Hepatocyte (in vitro differentiated cells): ENCODE results near the gene SLX1A. TPM values are rescaled to one million over a fixed set of nuclear protein-coding genes. Genes with fewer than 3 reads are reported as not detected.
"Not testable (repeated sequence)": the region's sequence is repeated elsewhere in the genome, so short reads cannot be mapped to it uniquely, and the experiment has no call there.

ENCODE experiments used
- DNase-seq: peaks from one replicate; pipeline ENCODE4 v3.0.0-alpha.2; 2016; ENCODE audit warnings: low spot score
- H2AFZ ChIP-seq: fragments of 200-600 bp; sonication (generic); 2 replicates; pipeline ENCODE4 v1.6.0; 2016; ENCODE audit warnings: antibody characterized with exemption, mild to moderate bottlenecking
- H3K27ac ChIP-seq: fragments of 200-600 bp; sonication (generic); 2 replicates; pipeline ENCODE4 v1.5.1; 2016; ENCODE audit warnings: mild to moderate bottlenecking
- H3K27me3 ChIP-seq: fragments of 200-600 bp; sonication (generic); 2 replicates; pipeline ENCODE4 v1.6.1; 2016
- H3K36me3 ChIP-seq: fragments of 200-600 bp; sonication (generic); replicated peaks from 2 replicates; pipeline ENCODE4 v1.5.1; 2016; ENCODE audit warnings: low read depth; ENCODE audit not compliant: insufficient read depth
- H3K4me1 ChIP-seq: fragments of 200-600 bp; sonication (generic); 2 replicates; pipeline ENCODE4 v1.5.1; 2016; ENCODE audit warnings: mild to moderate bottlenecking, moderate library complexity; ENCODE audit not compliant: insufficient read depth
- H3K4me2 ChIP-seq: fragments of 200-600 bp; sonication (generic); 2 replicates; pipeline ENCODE4 v1.6.0; 2016
- H3K4me3 ChIP-seq: fragments of 200-600 bp; sonication (generic); 2 replicates; pipeline ENCODE4 v1.5.1; 2016; ENCODE audit warnings: mild to moderate bottlenecking
- H3K79me2 ChIP-seq: fragments of 200-600 bp; sonication (generic); 2 replicates; pipeline ENCODE4 v1.6.0; 2017; ENCODE audit warnings: mild to moderate bottlenecking
- H3K9me2 ChIP-seq: fragments of 200-600 bp; sonication (generic); replicated peaks from 2 replicates; pipeline ENCODE4 v1.6.0; 2017; ENCODE audit warnings: mild to moderate bottlenecking; ENCODE audit not compliant: insufficient read depth
- H3K9me3 ChIP-seq: fragments of 200-600 bp; sonication (generic); 2 replicates; pipeline ENCODE4 v1.5.1; 2016; ENCODE audit warnings: low read depth, mild to moderate bottlenecking
- H4K20me1 ChIP-seq: fragments of 200-600 bp; sonication (generic); 2 replicates; pipeline ENCODE4 v1.6.0; 2016; ENCODE audit warnings: mild to moderate bottlenecking; ENCODE audit not compliant: insufficient read depth, poor library complexity, severe bottlenecking
- EZH2 ChIP-seq: fragments of 200-600 bp; sonication (generic); IDR thresholded peaks from 2 replicates; pipeline ENCODE4 v1.6.1; 2016; ENCODE audit warnings: antibody characterized with exemption, mild to moderate bottlenecking, borderline replicate concordance
- EZH2phosphoT487 ChIP-seq: fragments of 200-600 bp; sonication (generic); IDR thresholded peaks from one replicate; pipeline ENCODE4 v1.6.1; 2018; ENCODE audit warnings: antibody characterized with exemption, mild to moderate bottlenecking, low read depth, moderate library complexity; ENCODE audit not compliant: unreplicated experiment, severe bottlenecking
- WGBS: methylation state at CpG from one replicate; pipeline ENCODE4 v1.1.6; 2016; ENCODE audit warnings: low lambda C conversion rate; ENCODE audit errors: missing lambda C conversion rate; 5-methylcytosine and 5-hydroxymethylcytosine counted together
- polyA plus RNA-seq: library from polyadenylated mRNA; unstranded; fragments of >200 nt; fragmentation: Nextera tagmentation; extraction: Ambion mirVana; gene quantifications from 2 replicates; pipeline ENCODE4 v1.2.1, GENCODE V29; 2016
- total RNA-seq: library from RNA; depleted of rRNA; stranded (reverse); fragments of >200 nt; gene quantifications from 2 replicates; pipeline ENCODE4 v1.2.3, GENCODE V29; 2014
- TF ChIP-seq, protein P1 (sequence below): fragments of 200-600 bp; sonication (generic); IDR thresholded peaks from 2 replicates; pipeline ENCODE4 v1.5.1; 2016; ENCODE audit warnings: antibody characterized with exemption, mild to moderate bottlenecking; ENCODE audit not compliant: poor library complexity

The SLX1A gene
- total and polyA plus RNA-seq, 2 experiments from 2014 or later = 25.1 to 111 TPM

DNA sequence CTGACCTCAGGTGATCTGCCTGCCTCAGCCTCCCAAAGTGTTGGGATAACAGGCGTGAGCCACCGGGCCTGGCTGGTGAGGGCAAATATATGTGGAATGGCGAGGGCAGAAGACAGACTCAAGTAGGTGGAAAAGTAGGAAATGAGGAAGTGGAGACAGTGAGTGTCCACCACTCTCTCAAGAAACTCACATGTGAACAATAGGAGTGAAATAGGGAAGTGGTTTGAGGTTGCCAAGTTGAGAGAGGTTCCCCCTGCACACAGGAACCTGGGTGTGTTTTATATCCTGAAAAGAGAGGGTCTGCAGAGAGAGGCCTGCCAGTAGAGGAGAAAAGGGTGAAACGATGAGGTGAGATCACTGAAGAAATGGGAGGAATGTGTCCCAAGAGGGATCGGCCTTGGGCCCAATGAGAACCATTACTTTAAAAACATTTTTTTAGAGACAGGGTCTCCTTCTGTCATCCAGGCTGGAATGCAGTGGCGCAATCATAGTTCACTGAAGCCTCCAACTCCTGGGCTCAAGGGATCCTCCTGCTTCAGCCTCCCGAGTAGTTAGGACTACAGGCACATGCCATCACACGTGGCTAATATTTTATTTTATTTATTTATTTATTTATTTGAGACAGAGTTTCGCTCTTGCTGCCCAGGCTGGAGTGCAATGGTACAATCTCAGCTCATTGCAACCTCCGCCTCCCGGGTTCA is 27.3 kb upstream of the SLX1A start:
- H3K4me3 ChIP-seq = no peak overlapping the region
- H3K9me3 ChIP-seq = no peaks in the 10 kb centered on the region
- H3K27ac ChIP-seq = no peak overlapping the region
- H3K79me2 ChIP-seq = no peaks in the 10 kb centered on the region
- no peaks in the 10 kb centered on the region for H4K20me1 ChIP-seq
- no peak for DNase-seq
- no peak overlapping the region for H3K4me2 ChIP-seq
- WGBS = 89% methylated on average over 11 of the region's 11 CpGs
- TF ChIP-seq, protein P1, sequence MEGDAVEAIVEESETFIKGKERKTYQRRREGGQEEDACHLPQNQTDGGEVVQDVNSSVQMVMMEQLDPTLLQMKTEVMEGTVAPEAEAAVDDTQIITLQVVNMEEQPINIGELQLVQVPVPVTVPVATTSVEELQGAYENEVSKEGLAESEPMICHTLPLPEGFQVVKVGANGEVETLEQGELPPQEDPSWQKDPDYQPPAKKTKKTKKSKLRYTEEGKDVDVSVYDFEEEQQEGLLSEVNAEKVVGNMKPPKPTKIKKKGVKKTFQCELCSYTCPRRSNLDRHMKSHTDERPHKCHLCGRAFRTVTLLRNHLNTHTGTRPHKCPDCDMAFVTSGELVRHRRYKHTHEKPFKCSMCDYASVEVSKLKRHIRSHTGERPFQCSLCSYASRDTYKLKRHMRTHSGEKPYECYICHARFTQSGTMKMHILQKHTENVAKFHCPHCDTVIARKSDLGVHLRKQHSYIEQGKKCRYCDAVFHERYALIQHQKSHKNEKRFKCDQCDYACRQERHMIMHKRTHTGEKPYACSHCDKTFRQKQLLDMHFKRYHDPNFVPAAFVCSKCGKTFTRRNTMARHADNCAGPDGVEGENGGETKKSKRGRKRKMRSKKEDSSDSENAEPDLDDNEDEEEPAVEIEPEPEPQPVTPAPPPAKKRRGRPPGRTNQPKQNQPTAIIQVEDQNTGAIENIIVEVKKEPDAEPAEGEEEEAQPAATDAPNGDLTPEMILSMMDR = no peak
- no peak for TF ChIP-seq EZH2phosphoT487
- no peak for TF ChIP-seq EZH2
- H3K27me3 ChIP-seq = no peaks in the 10 kb centered on the region
- H3K4me1 ChIP-seq = no peaks in the 10 kb centered on the region
- no peak overlapping the region for H2AFZ ChIP-seq
- no peaks in the 10 kb centered on the region for H3K9me2 ChIP-seq
- no peaks in the 10 kb centered on the region for H3K36me3 ChIP-seq

GRCh38 chr16:30168746-30169145 is 24.9 kb upstream of the SLX1A start:
- not testable (repeated sequence) for H2AFZ ChIP-seq, H3K79me2 ChIP-seq, H3K27me3 ChIP-seq, H3K9me3 ChIP-seq, H3K4me1 ChIP-seq, H4K20me1 ChIP-seq, H3K4me3 ChIP-seq, H3K27ac ChIP-seq, H3K9me2 ChIP-seq, DNase-seq, H3K36me3 ChIP-seq, H3K4me2 ChIP-seq
- no CpG with 5 or more reads among the region's 29 CpGs for whole genome bisulfite sequencing

GRCh38 chr16:30169416-30169815 is 24.3 kb upstream of the SLX1A start:
- not testable (repeated sequence) for H2AFZ ChIP-seq, H3K4me3 ChIP-seq, H3K27ac ChIP-seq, DNase-seq, H3K9me2 ChIP-seq, H3K27me3 ChIP-seq, H3K36me3 ChIP-seq, H3K4me2 ChIP-seq, H3K79me2 ChIP-seq, H4K20me1 ChIP-seq, H3K9me3 ChIP-seq, H3K4me1 ChIP-seq
- WGBS = no CpG with 5 or more reads among the region's 38 CpGs

GRCh38 chr16:30170145-30170544 is 23.5 kb upstream of the SLX1A start:
- not testable (repeated sequence) for H2AFZ ChIP-seq, H3K9me2 ChIP-seq, H3K36me3 ChIP-seq, DNase-seq, H4K20me1 ChIP-seq, H3K79me2 ChIP-seq, H3K4me1 ChIP-seq, H3K27me3 ChIP-seq, H3K4me3 ChIP-seq, H3K9me3 ChIP-seq, H3K27ac ChIP-seq, H3K4me2 ChIP-seq
- WGBS = no CpG with 5 or more reads among the region's 31 CpGs

DNA sequence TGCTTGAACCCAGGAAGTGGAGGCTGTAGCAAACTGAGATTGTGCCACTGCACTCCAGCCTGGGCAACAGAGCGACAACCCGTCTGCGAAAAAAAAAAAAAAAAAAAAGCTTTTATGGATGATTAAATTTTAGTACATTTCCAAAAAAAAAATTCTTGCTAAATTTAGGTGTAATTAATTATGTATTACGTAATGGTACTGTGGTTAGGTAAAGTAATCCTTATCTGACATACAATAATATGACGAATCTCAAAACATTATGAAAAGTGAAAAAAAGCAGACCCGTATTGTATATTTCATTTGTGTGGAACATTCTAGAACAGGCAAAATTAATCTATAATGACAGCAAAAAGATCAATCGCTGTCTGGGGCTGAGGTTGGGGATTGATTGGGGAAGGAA is 20.6 kb upstream of the SLX1A start:
- 97% methylated on average over 7 of the region's 7 CpGs for WGBS
- H3K79me2 ChIP-seq = no peaks in the 10 kb centered on the region
- H3K4me2 ChIP-seq = no peak overlapping the region
- no peak for DNase-seq
- no peak for TF ChIP-seq EZH2phosphoT487
- no peak for TF ChIP-seq EZH2
- TF ChIP-seq, protein P1 = no peak
- H3K36me3 ChIP-seq = no peaks in the 10 kb centered on the region
- no peak overlapping the region for H3K27ac ChIP-seq
- H3K4me3 ChIP-seq = no peak overlapping the region
- H2AFZ ChIP-seq = no peak overlapping the region
- no peaks in the 10 kb centered on the region for H4K20me1 ChIP-seq
- H3K9me3 ChIP-seq = no peaks in the 10 kb centered on the region
- no peaks in the 10 kb centered on the region for H3K9me2 ChIP-seq
- no peaks in the 10 kb centered on the region for H3K4me1 ChIP-seq
- no peaks in the 10 kb centered on the region for H3K27me3 ChIP-seq

GRCh38 chr16:30176876-30177275 is 16.8 kb upstream of the SLX1A start:
- 87% methylated on average over 6 of the region's 6 CpGs for WGBS
- not testable (repeated sequence) for H3K4me3 ChIP-seq, H3K27me3 ChIP-seq, H2AFZ ChIP-seq, H3K79me2 ChIP-seq, H4K20me1 ChIP-seq, H3K36me3 ChIP-seq, H3K27ac ChIP-seq, H3K4me1 ChIP-seq, H3K9me3 ChIP-seq, H3K9me2 ChIP-seq, H3K4me2 ChIP-seq, DNase-seq
